HG03439 (cell line): ENCODE measurements around the gene CDX1.

Source experiments
- ATAC-seq: cut with Tn5 transposase; IDR thresholded peaks from one replicate; pipeline ENCODE4 v1.9.1; 2021; ENCODE audit warnings: mild to moderate bottlenecking, moderate library complexity; ENCODE audit not compliant: unreplicated experiment

The CDX1 gene

GRCh38 chr5:150166650-150167511, at the start of gene CDX1:
CDX1 (plus strand) TSS chr5:150166778; CDS start chr5:150166877, 99 bp downstream.
- no peak for ATAC-seq

DNA sequence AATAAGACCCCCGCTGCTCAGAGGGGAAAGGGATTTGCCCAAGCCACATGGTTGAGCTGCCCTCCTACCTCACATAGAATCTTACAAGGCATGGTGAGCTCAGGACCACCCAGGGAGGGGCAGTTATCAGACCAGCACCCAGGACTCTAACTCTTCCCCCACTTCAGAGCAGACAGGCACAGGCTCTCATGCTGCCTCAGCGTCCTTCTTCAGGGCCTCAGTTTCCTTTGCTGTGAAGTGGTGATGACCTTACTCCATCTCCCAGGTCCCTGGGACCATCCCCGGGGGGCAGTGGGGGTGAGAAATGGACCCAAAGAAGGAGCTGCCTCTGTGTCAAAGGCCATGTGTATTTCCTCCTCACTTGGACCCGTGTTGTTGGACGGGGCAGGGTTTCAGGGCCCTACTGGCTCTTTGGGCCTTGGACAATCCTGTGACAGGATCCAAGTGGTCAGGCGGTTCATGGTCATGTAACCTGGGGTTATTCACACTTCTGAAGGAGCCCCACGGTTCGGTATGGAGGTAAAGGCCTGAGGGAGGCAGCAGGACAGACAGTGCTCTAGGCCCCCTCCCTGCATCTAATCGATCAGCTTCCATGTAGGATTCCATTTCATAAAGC, 48.5 kb upstream of the CDX1 start:
- ATAC-seq: no peak

- ATAC-seq: no peak
These were observed 47.9 kb upstream of the CDX1 start for GRCh38 chr5:150118561-150119229.

DNA sequence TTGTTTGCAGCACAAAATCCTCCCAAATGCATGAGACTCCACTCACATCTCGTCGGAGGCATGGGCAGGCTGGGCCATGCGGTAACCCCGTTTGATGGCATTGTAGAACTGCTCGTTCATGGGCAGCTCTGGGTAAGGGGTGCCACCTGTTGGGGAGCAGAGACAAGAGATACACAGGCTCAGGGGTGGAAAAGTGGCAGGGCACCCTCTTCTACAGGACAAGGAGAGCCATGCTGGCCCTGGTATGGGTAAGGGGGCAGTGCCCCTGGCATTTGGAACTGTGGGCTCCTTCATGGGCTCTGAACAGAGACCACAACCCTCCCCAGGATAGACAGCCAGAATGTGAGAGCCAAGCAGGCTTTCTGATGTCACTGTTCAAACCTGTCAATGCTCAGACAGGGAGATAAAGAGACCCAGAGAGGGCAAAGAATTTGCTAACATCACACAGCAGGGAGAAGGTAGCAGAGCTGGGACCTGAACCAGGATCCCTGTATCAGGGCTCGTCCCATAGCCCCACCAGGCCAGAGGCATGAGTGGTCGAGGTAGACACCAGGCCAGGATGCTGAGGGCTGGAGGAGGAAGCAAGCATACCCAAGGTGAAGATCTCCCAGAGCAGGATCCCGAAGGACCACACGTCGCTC, 47.0 kb upstream of the CDX1 start:
- no peak for ATAC-seq

GRCh38 chr5:150120062-150120441, 46.5 kb upstream of the CDX1 start:
- no peak for ATAC-seq

GRCh38 chr5:150120617-150121447, 45.7 kb upstream of the CDX1 start:
- no peak for ATAC-seq

DNA sequence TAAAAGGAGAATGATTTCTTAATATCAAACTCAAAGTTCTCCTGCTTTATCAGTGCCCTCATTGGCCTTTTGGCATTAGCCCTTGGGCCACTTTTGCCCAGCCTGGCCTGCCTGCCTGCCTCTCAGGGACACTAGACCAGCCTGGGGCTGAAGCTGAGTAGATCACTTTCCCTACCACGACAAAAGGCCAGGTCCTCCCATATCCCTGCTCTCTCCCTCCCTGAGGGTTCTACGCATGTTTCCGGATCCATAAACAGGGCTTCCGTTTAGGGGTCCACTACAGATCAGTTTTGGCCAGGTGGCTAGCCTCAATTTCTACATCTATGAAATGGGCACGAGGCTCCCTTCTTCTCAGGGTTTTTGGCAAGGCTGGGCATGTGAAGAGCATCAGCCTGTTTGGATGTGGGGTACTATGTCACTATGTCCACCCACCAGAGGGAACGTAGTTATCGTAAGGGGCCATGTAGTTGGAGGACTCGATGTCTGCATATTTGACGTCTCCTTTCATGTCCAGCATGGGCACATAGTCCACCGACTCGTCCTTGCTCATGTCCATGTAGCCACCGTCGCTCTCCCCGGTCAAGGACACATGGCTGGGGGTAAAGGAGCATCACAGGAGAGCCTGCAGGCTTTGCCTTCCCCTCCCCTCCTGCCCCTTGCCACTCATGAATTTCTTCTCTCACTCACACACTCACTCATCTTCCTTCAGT, 45.0 kb upstream of the CDX1 start:
- ATAC-seq: no peak

DNA sequence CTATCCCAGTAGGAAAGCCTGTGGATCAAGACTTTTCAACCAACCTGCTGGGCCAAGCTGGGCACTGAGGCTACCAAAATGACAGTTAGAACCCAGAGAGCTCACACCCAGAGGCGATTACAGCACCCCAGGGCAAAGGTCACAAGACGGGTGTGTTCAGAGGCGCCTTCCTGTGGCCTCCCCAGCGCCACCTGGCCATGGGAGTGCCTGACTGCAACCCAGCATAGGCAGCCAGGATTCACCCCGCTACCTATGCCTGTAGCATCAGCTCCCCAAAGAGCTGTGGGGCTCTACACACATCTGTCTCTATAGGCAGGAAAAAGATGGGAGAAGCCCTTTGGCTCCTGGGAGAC, 44.4 kb upstream of the CDX1 start:
- peak; percentile 64 for ATAC-seq

- ATAC-seq: no peak
These were observed 43.8 kb upstream of the CDX1 start for GRCh38 chr5:150122536-150123481.

GRCh38 chr5:150123542-150123941, 43.0 kb upstream of the CDX1 start:
- ATAC-seq: no peak

- ATAC-seq: no peak
These were observed 42.4 kb upstream of the CDX1 start for GRCh38 chr5:150124111-150124557.

- no peak for ATAC-seq
These were observed 42.0 kb upstream of the CDX1 start for GRCh38 chr5:150124596-150124995.

GRCh38 chr5:150125334-150125733, 41.2 kb upstream of the CDX1 start:
- ATAC-seq: no peak

DNA sequence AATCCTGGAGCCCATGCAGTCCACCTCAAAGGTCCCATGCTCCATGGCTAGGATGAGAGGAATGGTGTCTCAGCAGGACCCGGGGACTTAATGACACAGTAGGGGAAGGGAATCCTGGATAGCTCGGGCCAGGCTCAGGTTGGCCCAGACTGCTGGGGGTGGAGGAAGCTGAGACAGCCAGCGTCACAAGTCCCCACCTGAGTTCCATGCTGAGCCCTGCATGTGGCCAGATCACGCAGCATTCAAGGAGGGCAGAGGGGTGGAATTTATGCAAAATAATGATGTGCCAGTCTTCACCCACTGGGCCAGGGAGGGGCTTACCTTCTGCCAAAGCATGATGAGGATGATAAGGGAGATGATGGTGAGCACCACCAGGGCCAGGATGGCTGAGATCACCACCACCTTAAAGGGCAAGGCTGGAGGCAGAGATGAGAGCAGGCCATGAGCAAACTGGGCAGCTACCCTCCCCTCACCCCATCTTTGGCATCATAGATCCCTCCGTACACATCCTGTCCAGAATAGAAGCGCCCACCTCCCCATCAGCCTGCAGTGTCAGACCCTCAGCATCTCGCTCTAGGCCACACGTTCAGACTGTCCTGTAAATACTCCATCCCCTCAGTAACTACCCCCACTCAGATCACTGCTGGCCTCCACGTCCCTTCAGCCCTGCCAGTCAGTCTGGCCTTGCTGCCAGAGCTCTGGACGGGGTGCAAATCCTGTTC, 40.2 kb upstream of the CDX1 start:
- no peak for ATAC-seq

- ATAC-seq: no peak
These were observed 39.7 kb upstream of the CDX1 start for GRCh38 chr5:150126921-150127265.

DNA sequence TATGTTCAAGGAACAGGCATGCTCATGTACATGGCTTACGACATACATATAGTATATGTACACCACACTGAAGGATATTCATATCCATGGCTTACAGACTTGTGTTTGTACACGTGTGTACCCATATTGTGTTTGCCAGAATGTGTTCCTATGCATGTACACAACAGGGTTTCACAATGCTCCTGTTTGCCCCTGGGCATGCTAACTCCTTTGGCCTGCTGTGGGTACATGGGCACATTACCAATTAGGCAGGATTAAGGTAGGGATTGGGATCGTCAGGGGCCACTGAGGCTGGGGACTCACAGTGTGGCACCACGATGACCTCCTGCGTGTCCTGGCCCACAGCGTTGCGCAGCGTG, 37.1 kb upstream of the CDX1 start:
- no peak for ATAC-seq

GRCh38 chr5:150129813-150130492, 36.6 kb upstream of the CDX1 start:
- ATAC-seq: no peak

DNA sequence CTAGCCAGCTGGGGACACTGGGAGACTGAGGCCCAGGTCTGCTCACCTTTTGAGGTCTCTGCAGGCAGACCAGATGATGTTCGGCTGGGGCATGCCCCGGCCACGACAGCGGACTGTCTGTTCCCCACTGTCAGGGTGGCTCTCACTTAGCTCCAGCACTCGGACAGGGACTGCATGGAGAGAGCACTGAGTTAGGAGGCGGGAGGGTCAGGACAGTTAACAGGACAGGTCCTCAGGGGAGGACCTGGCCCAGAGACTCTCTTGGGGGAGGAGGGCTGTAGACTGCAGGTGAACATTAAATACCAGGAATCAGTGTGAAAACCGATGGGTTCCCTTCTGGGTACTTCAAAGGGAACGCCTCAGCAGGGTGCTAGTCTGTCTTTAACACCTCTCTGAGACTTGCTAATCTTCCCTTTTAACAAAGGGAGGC, 36.1 kb upstream of the CDX1 start:
- no peak for ATAC-seq
